ENCODE measurements around the gene ZNF783.

Gene ZNF783

DNA sequence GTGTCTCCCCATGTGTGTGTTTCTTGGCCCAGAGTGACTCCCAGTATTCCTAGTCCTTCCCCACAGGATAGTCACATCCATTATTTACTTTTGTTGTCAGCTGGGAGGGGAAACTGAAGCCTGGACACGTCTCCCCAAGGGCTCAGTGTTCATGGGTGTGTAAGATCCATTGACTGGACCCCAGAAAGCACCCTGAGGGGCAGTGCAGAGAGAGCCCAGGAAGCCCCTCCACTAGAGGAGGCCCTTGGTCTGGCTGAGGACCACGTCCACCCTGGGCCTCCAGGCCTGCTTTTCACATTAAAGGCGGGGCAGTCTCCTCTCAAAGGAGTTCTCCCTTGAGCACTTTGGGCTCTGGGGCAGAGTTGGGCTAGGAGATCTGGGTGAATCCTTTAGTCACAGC is 21.3 kb downstream of the ZNF783 start:
- no peak for DNase-seq

DNA sequence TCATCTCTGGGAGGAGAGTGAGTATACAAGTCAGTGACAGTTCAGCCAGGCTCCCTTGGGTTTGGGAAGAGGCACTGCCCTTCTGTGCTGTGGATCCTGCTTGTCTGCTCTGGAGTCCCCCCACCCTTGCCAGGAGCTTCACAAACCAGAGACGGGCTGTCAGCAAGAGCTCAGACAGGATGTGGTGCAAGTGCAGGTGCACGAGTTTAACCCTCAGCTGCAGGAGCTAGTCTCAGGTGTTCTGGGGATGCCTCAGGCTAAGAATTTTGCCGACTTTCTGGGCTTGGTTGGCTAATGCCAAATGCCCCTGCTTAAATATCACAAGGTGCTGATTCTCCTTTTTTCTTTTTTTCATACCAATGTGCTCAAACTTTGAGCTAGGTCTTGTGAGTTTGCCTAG is 22.3 kb downstream of the ZNF783 start:
- peak; percentile 48 for DNase-seq

DNA sequence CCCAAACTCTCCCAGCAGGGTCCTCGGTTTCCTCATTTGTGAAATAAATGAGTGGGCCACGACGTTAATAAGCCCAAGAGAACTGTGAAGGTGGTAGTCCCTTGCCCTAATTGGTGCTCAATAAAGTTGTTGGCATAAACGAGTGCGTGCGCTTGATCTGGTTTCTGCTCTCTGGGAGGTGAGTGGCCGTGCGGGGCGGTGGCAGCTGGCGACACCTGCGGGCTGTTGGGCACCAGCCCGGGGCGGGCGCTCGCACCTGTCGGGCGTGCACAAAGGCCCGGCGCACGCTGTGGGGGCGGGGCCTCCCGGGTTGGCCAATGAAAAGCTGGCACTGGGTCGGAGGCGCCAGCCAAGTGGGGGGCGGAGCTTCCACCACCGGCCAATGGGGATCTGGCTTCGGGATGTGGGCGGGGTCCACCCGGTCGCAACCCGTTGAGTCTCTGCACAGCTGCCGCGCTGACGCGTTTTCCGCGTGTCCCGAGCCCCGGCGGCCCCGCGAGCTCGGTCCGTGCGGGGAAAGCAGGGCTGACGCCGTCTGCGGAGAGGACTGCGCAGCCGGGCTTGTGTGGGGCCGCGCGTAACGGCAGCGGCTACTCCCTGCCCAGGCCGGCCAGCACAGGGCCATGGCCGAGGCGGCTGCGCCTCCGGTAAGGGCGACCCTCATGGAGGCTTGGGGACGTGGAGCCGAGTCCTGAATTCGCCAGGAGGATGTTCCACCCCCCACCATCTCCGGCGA is 23.0 kb downstream of the ZNF783 start:
- DNase-seq, result peak; percentile 98

DNA sequence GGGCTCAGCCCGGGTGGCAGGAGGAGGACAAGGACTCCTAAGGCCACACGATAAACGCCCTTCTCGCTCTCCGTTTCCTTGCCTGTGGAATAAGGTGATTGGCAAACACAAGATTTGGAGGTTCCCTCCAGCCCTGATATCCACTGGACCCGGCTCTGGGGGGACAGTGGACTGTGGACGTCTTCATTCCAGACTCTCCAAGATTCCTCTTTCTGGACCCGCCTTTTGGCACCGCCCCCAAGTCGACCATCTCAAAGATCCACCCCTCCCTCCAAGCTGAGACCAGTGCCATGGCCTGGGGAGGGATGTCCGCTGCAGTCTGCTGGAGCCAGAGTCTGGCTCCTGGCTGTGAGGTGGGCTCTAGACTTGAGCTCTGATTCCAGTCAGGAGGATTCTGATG is 23.6 kb downstream of the ZNF783 start:
- DNase-seq, result no peak

DNA sequence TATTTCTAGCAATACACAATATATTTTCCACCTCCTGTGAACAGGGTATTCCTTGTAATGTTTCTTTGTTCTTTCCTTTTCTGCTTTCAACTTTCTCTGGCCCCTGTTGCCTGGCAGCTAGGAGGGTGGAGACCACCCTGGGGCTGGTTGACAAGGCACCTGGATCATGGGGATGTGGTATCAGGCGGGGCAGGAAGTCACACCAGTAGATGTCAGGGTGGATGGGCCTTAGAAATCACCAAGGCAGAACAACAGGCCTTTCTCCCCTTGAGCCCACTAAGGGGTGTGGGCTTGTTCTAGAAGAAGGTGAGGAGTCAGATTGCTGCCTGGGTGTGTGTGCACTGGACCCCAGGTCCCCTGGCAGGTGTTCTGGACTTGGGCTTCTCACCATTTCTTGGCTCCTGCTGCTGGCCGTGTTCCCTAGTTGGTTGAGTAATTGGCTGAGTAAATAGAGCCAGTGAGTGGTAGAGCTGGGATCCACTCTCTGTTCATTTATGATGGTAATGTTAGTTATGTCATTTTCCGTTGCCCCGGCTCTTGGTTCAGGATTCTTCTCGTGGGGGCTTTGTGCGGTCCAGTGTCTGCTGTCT is 24.9 kb downstream of the ZNF783 start:
- DNase-seq, result no peak

DNA sequence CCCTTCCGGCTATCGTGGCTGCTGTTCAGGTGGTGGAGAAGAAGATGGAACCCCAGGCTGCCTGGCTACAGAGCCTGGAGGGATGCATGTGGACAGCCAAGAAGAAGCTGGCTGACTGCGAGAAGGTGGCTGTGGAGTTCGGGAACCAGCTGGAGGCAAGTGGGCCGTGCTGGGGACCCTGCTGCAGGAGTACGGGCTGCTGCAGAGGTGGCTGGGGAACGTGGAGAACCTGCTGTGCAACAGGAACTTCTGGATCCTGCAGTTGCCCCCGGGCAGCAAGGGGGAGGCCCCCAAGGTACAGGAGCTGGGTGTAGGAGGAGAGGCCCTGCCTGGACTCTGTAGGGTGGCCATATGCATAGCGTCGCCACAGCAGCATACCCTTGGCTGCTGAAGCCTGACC is 25.6 kb downstream of the ZNF783 start:
- DNase-seq, result no peak

DNA sequence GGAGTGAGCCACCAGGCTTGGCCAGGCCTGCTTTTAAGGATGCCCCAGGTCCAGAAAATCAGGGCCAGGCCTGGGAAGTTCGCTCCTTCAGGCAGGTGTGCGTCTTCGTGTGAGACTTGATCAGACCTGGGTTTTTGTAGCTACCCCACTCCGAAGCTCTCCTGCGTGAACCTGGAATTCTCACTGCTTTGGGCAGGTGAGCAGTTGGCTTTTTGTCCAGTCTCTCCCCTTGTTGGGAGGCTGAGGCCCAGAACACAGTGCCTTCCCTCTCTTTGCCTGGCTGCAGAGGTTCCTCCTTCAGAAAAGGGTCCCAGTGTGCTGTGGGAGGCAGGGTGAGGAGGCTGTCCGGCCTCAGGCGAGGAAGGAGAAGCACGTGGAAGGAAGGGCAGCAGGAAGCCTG is 27.3 kb downstream of the ZNF783 start:
- no peak for DNase-seq

DNA sequence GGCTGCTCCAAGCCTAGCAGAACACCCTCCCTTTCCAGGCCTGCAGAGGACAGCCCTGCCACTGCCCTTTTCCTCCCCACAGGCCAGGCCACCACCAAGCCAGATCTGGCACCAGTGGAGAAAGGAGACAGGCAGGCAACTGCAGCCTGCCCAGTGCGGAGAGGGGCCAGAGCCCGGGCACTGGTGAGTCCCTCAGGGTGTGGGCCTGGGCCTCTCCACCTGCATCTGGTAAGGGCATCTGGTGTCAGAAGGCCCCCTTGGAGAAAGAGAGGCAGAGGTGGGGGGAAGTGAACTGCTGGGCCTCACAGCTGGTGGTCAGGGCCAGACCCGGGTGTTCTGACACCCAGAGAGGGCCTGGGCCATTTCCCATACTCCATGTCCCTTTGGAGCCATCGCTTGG is 27.9 kb downstream of the ZNF783 start:
- no peak for DNase-seq

DNA sequence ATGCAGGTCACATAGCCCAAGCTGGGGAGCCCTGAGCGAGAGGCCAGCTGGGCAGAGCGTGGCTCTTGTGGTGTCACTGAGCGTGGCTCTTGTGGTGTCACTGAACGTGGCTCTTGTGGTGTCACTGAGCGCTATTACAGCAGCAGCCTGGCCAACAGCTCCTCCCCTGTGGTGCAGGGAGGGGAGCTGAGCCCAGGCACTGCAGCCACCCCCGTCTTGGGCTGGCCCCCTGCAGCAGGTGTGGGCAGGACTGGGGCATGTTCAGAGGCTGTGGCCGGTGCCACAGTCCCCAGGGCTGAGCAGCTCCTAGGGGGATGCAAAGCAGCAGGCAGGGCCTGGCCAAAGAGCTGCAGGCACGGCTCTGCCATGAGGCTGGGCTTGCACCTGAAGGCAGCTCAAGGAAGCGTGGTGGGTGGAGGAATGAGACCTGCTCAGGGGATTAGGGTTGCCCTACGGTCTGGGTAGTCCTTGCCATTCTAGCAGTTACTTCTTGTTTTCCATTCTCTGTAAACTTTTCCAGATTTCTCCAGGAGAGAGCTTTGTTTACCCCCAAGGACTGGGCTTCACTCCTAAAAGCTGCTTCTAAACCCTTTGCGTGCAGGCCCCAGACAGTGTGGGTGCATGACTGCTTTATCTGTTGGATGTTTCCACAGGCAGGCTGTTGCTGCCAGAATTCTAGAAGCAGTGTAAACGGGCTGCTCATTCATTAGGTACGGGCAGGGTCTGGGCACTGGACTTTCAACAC is 29.2 kb downstream of the ZNF783 start:
- no peak for DNase-seq

DNA sequence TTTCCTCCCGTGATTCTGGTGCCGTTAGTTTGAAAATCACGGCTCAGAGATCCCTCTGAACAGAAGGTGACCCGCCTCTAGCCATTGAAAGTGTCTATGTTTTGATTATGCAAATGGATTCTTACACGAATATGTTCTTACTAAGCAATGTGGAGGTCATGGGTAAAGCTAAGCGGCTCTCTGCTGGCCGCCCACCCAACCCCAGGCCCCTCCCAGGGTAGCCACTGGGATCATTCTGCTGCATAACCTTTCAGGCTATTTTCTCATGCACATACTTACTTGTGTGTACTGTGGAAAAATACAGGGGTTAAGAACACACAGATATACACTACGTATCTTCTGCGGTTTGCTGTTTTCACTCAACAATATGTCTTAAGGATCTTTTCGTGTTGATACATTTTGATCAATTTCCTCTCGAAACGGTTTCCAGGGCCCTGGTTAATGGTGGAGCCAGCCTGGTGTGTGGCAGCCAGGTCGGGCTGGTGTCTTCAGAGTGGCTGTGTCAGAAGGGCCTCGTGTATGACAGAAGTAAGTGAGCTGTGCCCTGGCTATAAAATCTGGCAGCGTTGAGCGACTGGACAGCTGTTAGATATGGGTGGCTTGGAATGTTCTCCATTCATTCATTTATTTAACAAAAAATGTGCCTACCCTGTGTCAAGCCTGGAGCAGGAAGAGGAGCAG is 29.9 kb downstream of the ZNF783 start:
- no peak for DNase-seq

DNA sequence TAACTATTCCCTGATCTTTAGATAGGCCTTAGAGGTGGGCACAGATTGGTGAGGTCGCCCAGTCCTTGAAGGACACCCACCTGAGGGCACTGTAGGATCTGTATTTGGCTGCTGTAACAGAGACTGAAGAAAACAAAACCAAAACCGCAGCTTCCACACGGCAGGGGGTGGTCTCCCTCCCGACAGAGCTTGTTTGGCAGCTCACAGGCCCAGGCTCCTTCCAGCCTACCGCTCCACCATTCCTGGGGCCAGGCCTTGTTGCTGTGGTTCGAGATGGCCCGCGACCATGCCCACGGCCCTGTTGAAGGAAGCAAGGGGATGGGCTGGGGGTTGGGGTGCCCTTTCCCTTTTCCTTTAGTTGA is 30.4 kb downstream of the ZNF783 start:
- DNase-seq, result no peak

DNA sequence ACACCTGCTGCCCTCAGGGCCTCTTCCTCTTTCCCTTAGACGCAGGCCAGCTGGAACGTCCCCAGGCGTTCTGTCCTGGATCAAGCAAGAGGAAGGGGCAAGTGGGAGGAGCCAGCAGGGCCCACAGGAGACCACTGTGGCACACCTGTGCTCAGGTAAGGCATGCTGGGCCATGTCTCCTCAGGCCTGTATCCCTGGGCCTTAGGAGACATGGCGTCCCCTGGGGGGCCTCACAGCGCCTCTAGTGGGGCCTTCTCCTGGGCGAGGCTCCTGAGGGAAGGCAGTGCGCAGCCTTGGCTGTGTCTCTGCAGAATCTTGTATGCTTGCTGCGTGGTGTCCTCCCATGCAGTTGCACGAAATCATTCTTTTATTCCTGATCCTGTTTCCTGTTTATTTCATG is 31.3 kb downstream of the ZNF783 start:
- no peak for DNase-seq

DNA sequence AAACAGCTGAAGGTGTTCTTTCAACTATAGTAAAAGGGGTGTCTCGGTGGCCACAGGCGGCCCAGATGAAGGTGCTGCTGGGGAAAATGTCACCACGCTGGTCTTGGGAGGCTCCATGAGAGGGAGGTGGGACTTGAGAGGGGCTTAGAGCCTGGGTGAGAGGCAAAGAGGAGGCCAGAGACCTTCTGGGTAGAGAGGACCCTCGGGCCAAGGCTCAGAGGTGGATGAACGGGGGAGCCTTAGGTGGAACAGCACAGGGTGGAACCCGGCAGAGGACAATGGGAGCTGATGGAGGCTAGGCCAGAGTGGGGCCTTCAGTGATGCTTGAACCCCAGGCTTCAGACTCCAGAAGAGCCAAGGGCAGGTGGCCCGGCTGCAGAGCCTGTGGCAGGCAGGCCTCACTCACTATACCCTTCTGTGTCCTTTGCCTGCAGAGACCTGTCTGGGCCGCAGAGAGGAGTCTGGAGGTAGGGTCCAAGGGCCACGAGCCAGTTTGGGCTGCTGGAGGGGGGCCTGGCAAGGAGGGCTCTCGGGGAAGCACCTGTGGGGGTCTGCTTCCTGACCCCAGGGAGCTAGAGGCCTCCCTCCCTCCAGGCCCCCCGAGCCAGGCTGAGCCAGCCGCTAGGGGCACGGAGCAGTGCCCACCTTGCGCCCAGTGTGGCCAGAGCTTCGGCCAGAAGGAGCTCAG is 32.1 kb downstream of the ZNF783 start:
- no peak for DNase-seq

DNA sequence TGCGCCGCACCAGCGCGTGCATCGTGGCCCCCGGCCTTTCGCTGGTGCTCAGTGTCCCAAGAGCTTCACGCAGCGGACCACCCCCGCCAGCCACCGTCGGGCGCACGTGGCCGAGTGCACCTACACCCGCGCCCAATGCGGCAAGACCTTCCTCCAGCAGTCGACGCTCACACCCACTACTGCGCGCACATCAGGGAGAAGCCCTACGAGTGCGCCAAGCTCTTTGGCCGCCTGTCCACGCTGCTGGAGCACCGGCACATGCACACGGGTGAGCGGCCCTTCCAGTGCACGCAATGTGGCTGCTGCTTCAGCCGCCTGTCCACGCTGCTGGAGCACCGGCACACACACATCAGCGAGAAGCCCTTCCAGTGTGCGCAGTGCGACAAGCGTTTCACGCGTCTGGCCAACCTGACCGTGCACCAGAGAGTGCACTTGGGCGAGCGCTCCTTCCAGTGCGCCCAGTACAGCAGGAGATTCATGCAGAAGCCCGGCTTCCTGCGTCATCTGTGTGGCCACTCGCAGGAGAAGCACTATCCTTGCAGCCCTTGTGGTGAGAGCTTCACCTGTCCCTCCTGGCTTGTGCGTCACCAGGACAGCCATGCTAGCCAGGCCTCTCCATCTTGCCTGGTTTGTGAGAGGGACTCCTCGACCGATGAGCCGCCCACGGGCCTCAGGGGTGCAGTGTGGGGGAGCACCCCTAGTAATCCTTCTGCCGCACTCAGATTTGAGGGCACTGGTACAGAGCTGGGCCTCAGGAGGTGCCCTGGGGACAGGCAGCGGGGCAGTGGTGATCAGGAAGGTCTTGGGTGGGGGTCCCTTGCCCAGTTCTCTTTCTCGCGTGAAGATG is 32.9 kb downstream of the ZNF783 start:
- no peak for DNase-seq

DNA sequence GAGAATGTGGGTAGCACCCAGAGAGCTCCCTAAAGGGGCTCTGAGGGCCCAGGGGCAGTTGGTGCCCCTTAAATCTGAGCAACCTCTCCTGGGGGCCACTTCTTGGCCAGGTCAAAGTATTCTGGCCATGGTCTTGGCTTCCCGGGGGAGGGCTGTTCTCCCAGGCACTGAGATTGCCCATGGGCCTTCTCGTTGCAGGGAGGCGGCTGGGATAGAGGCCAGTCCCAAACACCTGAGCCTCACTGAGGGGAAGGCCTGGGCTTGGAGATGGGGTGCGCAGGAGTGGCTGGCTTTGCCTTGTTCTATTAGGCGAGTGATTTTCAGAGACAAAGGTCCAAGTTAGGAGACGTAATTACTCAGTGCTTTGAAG is 33.5 kb downstream of the ZNF783 start:
- no peak for DNase-seq

DNA sequence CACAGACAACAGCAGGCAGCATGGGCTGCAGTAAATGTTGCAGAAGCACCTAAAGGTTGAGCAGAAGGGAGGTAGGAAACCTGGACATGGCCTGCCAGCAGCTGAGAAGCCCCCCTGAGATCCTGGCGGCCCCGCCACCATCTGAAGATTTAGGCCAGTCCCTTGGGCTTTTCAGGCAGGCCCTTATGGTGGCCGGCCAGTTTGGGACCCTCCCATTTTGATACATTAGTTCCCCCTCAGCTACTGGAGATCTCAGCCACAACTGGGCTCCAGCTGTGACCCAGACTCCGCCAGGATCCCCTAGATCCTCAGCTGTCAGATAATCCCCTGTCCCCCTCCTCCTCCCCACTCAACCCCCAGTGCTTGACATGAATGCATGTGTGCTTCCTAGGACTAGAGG is 34.4 kb downstream of the ZNF783 start:
- no peak for DNase-seq

DNA sequence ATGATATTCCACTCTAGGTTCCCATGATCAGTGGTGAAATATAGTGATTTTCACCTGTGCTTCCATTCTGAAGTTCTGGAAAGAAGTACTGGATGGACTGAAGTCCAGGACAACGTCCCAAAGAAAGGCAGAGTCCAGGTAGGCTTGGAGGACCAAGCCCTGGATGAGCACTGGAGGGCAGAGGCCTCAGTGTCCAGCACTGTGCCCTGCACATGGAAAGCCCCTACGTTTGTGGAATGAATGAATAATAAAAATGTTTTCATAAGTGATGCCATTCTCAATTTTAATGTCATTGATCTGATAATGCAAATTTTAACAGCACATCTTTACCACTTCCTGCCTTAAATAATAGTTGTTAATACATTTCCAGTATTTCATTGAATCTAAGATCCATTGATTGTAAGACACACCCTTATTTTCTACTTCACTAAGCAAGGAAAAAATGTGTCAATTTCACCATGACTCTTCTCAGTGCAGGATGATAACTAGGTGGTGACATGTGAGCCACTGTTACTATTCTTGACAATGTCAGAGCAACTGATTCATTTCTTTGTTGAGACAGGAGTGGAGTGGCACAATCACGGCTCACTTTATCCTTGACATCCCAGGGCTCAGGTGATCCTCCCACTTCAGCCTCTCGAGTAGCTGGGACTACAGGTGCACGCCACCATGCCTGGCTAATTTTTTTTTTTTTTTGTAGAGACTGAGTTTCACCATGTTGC is 35.2 kb downstream of the ZNF783 start:
- no peak for DNase-seq

DNA sequence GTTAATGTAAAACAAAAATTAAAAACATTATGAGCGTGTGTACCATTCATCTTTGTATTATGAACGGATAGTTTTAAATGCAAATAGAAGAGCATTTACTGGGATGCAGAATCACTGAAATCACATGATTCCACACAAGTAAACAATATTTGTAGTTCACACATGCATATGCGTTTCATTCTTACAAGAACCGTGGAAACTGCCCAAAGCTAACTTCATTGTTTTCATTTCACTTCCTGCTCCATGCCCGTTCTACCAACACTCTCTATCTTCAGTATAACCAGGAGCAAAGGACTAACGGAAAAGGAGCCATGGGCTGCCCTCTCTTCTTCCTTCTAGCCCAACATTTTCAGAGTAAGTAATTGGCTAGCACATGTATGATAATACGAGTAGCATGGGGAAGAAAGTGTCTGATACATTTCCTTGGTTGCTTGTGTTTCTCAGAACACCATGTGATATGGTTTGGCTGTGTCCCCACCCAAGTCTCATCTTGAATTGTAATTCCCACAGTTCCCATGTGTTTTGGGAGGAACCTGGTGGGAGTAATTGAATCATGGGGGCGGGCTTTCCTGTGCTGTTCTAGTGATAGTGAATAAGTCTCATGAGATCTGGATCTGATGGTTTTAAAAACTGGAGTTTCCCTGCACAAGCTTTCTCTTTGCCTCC is 38.8 kb downstream of the ZNF783 start:
- no peak for DNase-seq

DNA sequence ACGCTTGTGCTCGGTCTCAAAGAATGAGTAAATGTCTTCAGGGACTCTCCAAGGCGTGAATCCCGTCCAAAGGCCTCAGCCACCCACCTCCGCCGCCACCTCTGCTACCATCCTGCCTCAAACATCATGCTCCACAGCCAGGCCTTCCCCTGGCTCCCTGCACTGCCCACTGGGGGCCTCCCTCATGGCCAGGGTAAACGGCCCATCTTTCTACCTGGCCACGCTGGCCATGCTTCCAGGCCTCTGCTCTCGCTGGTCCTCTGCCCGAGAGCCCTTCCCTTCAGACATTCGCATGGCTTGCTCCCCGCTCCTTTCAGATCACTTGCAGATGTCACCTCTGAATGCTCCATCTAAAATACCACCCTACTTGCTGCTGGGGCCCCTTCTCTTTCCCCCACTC is 40.2 kb downstream of the ZNF783 start:
- DNase-seq, result no peak

DNA sequence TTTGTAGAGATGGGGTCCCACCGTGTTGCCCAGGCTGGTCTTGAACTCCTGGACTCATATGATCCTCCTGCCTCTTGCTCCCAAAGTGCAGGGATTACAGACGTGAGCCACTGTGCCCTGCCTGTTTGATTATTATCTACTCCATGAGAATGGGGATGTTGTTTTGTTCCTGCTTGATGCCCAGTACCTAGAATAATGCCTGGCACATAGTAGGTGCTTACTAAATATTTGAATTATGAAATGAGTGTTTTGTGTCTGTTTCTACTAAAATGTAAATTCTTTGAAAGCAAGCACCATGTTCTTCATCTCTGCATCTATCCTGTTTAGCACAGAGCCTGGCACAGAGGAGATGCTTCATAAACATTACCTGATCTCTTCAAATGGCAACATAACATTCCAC is 40.9 kb downstream of the ZNF783 start:
- DNase-seq, result no peak

DNA sequence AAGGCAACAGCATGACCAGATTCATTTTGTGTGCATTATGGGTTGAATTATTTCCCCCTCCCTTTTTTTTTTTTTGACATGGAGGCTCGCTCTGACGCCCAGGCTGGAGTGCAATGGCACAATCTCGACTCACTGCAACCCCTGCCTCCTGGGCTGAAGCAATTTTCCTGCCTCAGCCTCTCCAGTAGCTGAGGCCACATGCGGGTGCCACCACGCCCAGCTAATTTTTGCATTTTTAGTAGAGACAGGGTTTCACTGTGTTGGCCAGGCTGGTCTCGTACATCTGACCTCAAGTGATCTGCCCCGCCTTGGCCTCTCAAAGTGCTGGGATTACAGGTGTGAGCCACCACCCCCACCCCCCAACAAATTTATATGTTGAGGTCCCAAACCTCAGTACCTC is 42.0 kb downstream of the ZNF783 start:
- no peak for DNase-seq
